ENCODE measurements around the gene RECQL.

RECQL gene, protein sequence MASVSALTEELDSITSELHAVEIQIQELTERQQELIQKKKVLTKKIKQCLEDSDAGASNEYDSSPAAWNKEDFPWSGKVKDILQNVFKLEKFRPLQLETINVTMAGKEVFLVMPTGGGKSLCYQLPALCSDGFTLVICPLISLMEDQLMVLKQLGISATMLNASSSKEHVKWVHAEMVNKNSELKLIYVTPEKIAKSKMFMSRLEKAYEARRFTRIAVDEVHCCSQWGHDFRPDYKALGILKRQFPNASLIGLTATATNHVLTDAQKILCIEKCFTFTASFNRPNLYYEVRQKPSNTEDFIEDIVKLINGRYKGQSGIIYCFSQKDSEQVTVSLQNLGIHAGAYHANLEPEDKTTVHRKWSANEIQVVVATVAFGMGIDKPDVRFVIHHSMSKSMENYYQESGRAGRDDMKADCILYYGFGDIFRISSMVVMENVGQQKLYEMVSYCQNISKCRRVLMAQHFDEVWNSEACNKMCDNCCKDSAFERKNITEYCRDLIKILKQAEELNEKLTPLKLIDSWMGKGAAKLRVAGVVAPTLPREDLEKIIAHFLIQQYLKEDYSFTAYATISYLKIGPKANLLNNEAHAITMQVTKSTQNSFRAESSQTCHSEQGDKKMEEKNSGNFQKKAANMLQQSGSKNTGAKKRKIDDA

GRCh38 chr12:21501258-21502163, at the start of gene RECQL, which contains the start of gene GOLT1B:
Gene RECQL (minus strand): TSS chr12:21501635. CDS start chr12:21499570, 2,065 bp downstream.
Gene GOLT1B (plus strand): TSS chr12:21501789. CDS start chr12:21501924, 135 bp downstream.
- H3K4me3 ChIP-seq = peak within 1 kb of the TSS; percentile 89 to 99 (median 94)

DNA sequence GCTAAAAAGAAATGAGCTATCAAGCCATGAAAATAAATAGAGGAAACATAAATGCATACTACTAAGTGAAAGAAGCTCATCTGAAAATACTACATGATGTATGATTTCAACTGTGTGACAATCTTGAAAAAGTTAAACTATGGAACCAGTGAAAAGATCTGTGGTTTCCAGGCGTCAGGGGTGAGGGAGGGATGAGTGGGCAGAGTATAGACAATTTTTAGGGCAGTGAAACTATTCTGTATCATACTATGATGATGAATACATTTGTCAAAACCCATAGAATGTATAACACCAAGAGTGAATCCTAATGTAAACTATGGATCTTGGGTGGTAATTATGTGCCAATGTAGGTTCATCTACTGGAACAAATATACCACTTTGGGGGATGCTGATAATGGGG, 46.0 kb upstream of the RECQL start:
- Histone ChIP-seq H3K4me3 (no peak overlapping the region), H3K27ac (no peak overlapping the region)

More at GRCh38 chr12:21501258-21502163, at the start of gene RECQL, which contains the start of gene GOLT1B:
- H3K27ac ChIP-seq = peak within 1 kb of the TSS; percentile 78 to 98 (median 89)

- Histone ChIP-seq H3K27ac (no peak overlapping the region), H3K4me3 (no peak overlapping the region)
These were observed 45.3 kb upstream of the RECQL start for GRCh38 chr12:21546716-21547115.

DNA sequence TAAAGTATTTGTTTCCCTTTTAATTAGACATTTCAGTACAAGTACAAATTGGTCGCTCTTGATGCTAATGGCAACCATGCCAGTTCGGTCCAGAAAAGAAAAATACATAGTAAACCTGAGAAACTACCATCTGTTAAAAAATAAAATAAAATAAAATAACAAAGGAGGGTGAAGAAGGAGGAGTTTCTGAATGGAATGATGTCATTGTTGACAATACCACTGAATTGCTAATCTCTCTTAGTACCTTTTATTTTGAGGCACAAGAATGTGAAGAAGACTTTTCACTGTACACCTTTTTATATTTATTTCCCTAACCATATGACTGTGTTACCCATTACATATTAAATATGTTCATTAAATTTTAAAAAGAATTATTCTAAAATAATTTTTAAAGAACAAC, 44.1 kb upstream of the RECQL start:
- H3K27ac ChIP-seq = no peak overlapping the region
- H3K4me3 ChIP-seq = no peak overlapping the region

DNA sequence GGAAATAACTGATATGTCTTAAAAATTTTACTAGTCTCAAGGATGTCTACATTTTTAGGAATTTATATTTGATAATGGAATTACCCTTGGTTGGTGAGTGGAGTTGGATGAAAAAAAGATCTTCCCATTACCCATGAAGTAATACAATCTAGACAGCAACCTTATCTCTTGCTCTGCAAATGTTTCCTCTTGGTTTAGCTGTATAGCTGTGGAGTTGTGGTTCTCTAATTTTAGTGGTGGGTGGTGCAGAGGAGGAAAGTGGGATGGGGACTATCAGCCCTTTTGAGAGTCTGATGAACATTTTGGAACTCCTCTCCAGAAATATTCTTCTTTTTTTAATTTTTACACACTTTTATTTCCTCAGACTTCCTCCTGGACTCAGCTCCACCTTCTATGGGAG, 41.7 kb upstream of the RECQL start:
- Histone ChIP-seq H3K27ac (no peak overlapping the region), H3K4me3 (no peak overlapping the region)

GRCh38 chr12:21542403-21542802, 41.0 kb upstream of the RECQL start:
- Histone ChIP-seq H3K27ac (no peak overlapping the region), H3K4me3 (no peak overlapping the region)

DNA sequence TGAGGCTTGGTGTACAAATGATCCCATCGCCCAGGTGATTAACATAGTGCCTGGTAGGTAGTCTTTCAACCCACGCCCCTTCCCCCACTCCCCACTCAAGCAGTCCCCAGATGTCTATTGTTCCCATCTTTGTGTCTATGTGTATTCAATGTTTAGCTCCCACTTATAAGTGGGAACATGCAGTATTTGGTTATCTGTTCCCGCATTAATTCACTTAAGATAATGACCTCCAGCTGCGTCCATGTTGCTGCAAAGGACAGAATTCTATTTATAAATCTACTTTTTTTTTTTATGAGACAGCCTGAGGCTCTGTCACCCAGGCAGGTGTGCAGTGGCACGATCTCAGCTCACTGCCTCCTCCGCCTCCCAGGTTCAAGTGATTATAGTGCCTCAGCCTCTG, 40.3 kb upstream of the RECQL start:
- Histone ChIP-seq H3K4me3 (no peak overlapping the region), H3K27ac (no peak overlapping the region)

GRCh38 chr12:21539797-21540196, 38.4 kb upstream of the RECQL start:
- H3K27ac ChIP-seq = no peak overlapping the region
- H3K4me3 ChIP-seq = no peak overlapping the region

DNA sequence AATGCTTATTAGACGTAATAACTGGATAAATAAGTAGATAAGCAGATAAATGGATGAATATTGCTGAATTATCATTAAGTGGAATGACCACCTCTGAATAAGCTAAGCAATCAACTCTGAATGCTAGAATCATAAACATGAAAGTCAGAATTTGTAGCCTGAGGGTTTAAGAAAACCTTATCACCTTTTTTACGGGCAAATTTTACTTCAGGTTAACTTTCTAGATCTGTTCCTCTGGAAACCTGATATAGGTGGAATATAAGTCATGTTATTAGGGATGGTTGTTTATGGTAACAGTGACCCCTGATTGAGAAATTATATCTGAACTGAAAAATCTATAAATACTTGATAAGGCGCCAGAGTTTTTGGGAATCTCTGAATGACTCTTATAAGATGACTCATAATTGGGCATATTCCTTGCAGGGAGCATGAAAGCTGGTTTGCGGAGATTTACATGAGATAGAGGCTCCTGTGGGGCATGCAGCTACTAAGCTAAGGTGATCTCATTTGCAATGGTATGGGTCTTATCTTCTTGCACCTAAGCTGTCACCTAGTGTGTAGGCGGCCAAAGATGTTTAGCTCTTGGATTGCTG, 36.7 kb upstream of the RECQL start:
- H3K4me3 ChIP-seq = no peak overlapping the region
- no peak overlapping the region for H3K27ac ChIP-seq

DNA sequence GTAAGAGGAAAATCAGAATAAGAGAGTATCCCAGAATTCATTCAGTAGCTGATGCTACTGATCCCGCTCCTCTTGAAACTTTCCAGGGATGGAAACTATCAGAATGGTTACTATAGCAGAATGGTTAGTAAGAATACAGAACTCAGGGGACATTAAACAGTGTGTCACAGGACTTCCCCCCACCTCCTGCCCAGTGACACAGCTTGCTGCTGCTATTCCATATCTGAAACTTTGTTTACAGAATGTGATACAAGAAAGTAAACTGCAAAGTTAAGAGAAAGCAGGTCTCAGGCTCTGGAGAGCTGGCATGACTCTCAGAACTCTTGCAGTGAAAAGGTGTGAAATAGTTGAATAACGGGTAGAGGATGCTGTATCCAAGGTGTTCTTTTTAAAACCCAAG, 28.0 kb upstream of the RECQL start:
- H3K4me3 ChIP-seq = no peak overlapping the region

GRCh38 chr12:21528953-21529352, 27.5 kb upstream of the RECQL start:
- H3K27ac ChIP-seq = no peak overlapping the region
- H3K4me3 ChIP-seq = no peak overlapping the region

More for the DNA sequence above, 28.0 kb upstream of the RECQL start:
- no peak overlapping the region for H3K27ac ChIP-seq

DNA sequence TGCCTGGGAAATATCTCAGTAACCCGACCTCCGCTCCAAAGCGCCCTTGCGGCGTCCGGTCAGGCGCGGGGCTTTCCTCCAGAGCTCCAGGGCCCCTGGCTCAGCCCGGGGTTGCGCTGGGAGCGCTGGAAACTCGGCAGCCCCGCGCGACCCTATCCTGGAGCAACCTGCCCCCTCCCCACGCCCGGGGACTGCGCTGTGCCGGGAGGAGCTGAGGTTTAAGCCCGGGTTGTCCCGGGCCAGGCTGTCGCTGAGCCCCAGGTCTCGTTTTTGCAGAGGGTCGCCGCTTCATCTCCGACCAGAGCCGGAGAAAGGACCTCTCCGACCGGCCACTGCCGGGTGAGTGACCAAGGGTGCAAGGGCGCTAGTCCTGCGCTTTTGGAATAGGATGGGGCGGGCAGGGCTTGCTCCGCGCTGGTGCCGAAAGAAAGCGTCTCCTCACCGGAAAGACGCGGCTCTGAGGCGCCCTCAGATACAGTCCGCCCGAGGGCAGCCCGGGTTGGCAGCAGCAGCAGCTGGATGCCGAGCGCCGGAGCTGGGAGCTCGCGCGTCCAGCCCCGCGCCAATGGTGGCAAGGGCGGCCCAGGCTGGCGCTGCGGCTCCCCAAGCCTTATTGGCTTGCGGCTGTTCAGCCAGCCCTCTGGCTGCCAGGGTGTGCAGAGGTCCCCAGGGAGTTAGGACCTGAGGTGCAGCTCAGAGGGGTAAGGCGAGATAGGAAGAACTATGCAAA, 26.2 kb upstream of the RECQL start:
- Histone ChIP-seq H3K4me3 (peak overlapping the region; percentile 26 to 49 (median 38)), H3K27ac (no peak overlapping the region)

GRCh38 chr12:21526721-21527345, 25.4 kb upstream of the RECQL start:
- Histone ChIP-seq H3K27ac (no peak overlapping the region), H3K4me3 (peak overlapping the region in 2 of 7 experiments; percentile 38 to 47)

DNA sequence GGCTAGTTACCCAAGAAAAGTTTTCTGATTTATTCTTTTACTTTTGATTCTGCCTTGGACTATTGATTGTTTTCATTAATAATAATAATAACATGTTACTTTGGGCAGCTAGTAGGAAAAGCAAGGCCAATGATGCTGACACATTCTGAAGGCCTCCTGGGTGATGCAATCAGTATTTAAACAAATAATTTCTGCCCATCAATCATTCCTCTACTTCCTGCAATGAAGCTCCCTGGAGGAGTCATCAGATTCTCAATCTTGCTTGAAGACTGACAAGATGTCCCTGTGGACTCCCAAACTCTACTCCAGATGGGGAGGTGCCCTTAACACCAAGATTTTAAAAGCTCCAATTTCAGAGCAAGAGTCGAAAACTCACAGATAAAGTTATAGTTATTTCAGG, 24.6 kb upstream of the RECQL start, which contains the start of gene SPX:
TSS of gene SPX (plus strand) at position 244 of the 400 bp plus-strand sequence. CDS start 177 bp downstream, outside the sequence.
- no peak within 1 kb of the TSS for H3K27ac ChIP-seq
- H3K4me3 ChIP-seq = peak within 1 kb of the TSS in 1 of 7 experiments; percentile 38

GRCh38 chr12:21523148-21523547, 21.7 kb upstream of the RECQL start:
- Histone ChIP-seq H3K27ac (no peak overlapping the region), H3K4me3 (no peak overlapping the region)

GRCh38 chr12:21521541-21521940, 20.1 kb upstream of the RECQL start:
- Histone ChIP-seq H3K27ac (no peak overlapping the region), H3K4me3 (no peak overlapping the region)

GRCh38 chr12:21518451-21518850, 17.0 kb upstream of the RECQL start:
- Histone ChIP-seq H3K4me3 (no peak overlapping the region), H3K27ac (no peak overlapping the region)

- no peak overlapping the region for H3K4me3 ChIP-seq
- H3K27ac ChIP-seq = no peak overlapping the region
These were observed 14.8 kb upstream of the RECQL start for GRCh38 chr12:21516281-21516680.
